Ishikawa (cell line): ENCODE results near the gene RAD52.

ENCODE experiments used
- CEBPB ChIP-seq: IDR thresholded peaks from 2 replicates; pipeline ENCODE4 v1.6.1; 2012
- CREB1 ChIP-seq: IDR thresholded peaks from 2 replicates; pipeline ENCODE4 v1.6.1; 2012; ENCODE audit warnings: low read depth
- EGR1 ChIP-seq: IDR thresholded peaks from 2 replicates; pipeline ENCODE4 v1.6.1; 2012
- EP300 ChIP-seq: IDR thresholded peaks from 2 replicates; pipeline ENCODE4 v1.6.1; 2012; ENCODE audit warnings: borderline replicate concordance
- FOXM1 ChIP-seq: IDR thresholded peaks from 2 replicates; pipeline ENCODE4 v1.6.1; 2012; ENCODE audit warnings: low read depth, borderline replicate concordance
- MAX ChIP-seq: IDR thresholded peaks from 2 replicates; pipeline ENCODE4 v1.6.1; 2012
- RAD21 ChIP-seq: IDR thresholded peaks from 2 replicates; pipeline ENCODE4 v1.6.1; 2012; ENCODE audit warnings: low read depth
- REST ChIP-seq: IDR thresholded peaks from 2 replicates; pipeline ENCODE4 v1.6.1; 2012; ENCODE audit warnings: low read depth, mild to moderate bottlenecking
- TAF1 ChIP-seq: IDR thresholded peaks from 2 replicates; pipeline ENCODE4 v1.6.1; 2012; ENCODE audit warnings: low read depth, mild to moderate bottlenecking
- TCF12 ChIP-seq: IDR thresholded peaks from 2 replicates; pipeline ENCODE4 v1.6.1; 2012; ENCODE audit warnings: low read depth
- TEAD4 ChIP-seq: IDR thresholded peaks from 2 replicates; pipeline ENCODE4 v1.6.1; 2012
- USF1 ChIP-seq: IDR thresholded peaks from 2 replicates; pipeline ENCODE4 v1.6.1; 2012
- YY1 ChIP-seq: IDR thresholded peaks from 2 replicates; pipeline ENCODE4 v1.6.1; 2012; ENCODE audit warnings: low read depth
- ZBTB7A ChIP-seq: IDR thresholded peaks from 2 replicates; pipeline ENCODE4 v1.6.1; 2012; ENCODE audit warnings: low read depth

GRCh38 chr12:867905-868304, 81.6 kb downstream of the RAD52 start:
- no peak for TF ChIP-seq MAX
- TF ChIP-seq REST, result no peak
- TF ChIP-seq EP300, result no peak
- TF ChIP-seq ZBTB7A, result no peak
- no peak for TF ChIP-seq TAF1
- TF ChIP-seq CEBPB, result no peak
- TF ChIP-seq TCF12, result no peak
- TF ChIP-seq FOXM1, result no peak
- TF ChIP-seq USF1, result no peak
- TF ChIP-seq RAD21, result no peak
- TF ChIP-seq TEAD4, result no peak
- no peak for TF ChIP-seq CREB1
- no peak for TF ChIP-seq YY1
- TF ChIP-seq EGR1, result no peak
